H9 (cell line): ENCODE data around the gene GSTA4. TPM values are rescaled to one million over a fixed set of nuclear protein-coding genes. Genes with fewer than 3 reads are reported as not detected.

ENCODE experiments used
- DNase-seq: peaks from one replicate; pipeline ENCODE4 v3.0.0-alpha.2; 2017
- H2AFZ ChIP-seq: one replicate; pipeline ENCODE4 v1.6.1; 2013; ENCODE audit warnings: mild to moderate bottlenecking, low read length, control low read depth, moderate library complexity
- H2AK5ac ChIP-seq: 2 replicates; pipeline ENCODE4 v1.6.1; 2013; ENCODE audit warnings: low read length, control low read depth, mixed read lengths; ENCODE audit not compliant: insufficient read length
- H2BK120ac ChIP-seq: one replicate; pipeline ENCODE4 v1.6.1; 2013; ENCODE audit warnings: low read depth, mild to moderate bottlenecking, low read length, control low read depth, inconsistent platforms; ENCODE audit not compliant: poor library complexity, severe bottlenecking
- H2BK12ac ChIP-seq: 2 replicates; pipeline ENCODE4 v1.6.1; 2013; ENCODE audit warnings: low read length, control low read depth, mixed read lengths, low read depth; ENCODE audit not compliant: insufficient read length
- H2BK15ac ChIP-seq: 2 replicates; pipeline ENCODE4 v1.6.1; 2013; ENCODE audit warnings: low read depth, low read length, control low read depth
- H2BK20ac ChIP-seq: one replicate; pipeline ENCODE4 v1.6.1; 2013; ENCODE audit warnings: low read depth, mild to moderate bottlenecking, low read length, control low read depth, inconsistent platforms; ENCODE audit not compliant: poor library complexity, severe bottlenecking
- H2BK5ac ChIP-seq: 2 replicates; pipeline ENCODE4 v1.6.1; 2013; ENCODE audit warnings: low read length, control low read depth, mixed read lengths; ENCODE audit not compliant: insufficient read length
- H3K14ac ChIP-seq: 2 replicates; pipeline ENCODE4 v1.6.1; 2013; ENCODE audit warnings: low read length, control low read depth; ENCODE audit not compliant: insufficient read depth
- H3K18ac ChIP-seq: 2 replicates; pipeline ENCODE4 v1.6.1; 2013; ENCODE audit warnings: low read depth, mild to moderate bottlenecking, mixed read lengths, low read length, control low read depth; ENCODE audit not compliant: insufficient read length
- H3K23ac ChIP-seq: 2 replicates; pipeline ENCODE4 v1.6.1; 2013; ENCODE audit warnings: low read length, control low read depth, mixed read lengths, low read depth; ENCODE audit not compliant: insufficient read length
- H3K23me2 ChIP-seq: 2 replicates; pipeline ENCODE4 v1.6.1; 2013; ENCODE audit warnings: low read depth, mild to moderate bottlenecking, mixed read lengths, low read length, control low read depth; ENCODE audit not compliant: insufficient read length, poor library complexity, severe bottlenecking
- H3K27ac ChIP-seq: 2 replicates; pipeline ENCODE4 v1.5.1; 2013; ENCODE audit warnings: low read length, control low read depth, mixed read lengths, low read depth; ENCODE audit not compliant: insufficient read length
- H3K27me3 ChIP-seq: 2 replicates; pipeline ENCODE4 v1.6.1; 2013; ENCODE audit warnings: low read length, control low read depth, inconsistent platforms; ENCODE audit not compliant: insufficient read depth
- H3K4ac ChIP-seq: 2 replicates; pipeline ENCODE4 v1.6.1; 2013; ENCODE audit warnings: low read depth, mild to moderate bottlenecking, control low read depth, inconsistent platforms, low read length, moderate library complexity
- H3K4me1 ChIP-seq: 2 replicates; pipeline ENCODE4 v1.6.1; 2013; ENCODE audit warnings: low read length, control low read depth, inconsistent platforms; ENCODE audit not compliant: insufficient read depth
- H3K4me2 ChIP-seq: 2 replicates; pipeline ENCODE4 v1.6.1; 2013; ENCODE audit warnings: low read length, control low read depth, mixed read lengths; ENCODE audit not compliant: insufficient read length, insufficient read depth
- H3K56ac ChIP-seq: 2 replicates; pipeline ENCODE4 v1.6.1; 2013; ENCODE audit warnings: low read depth, mild to moderate bottlenecking, mixed read lengths, low read length, control low read depth; ENCODE audit not compliant: insufficient read length
- H3K79me1 ChIP-seq: 2 replicates; pipeline ENCODE4 v1.6.1; 2013; ENCODE audit warnings: low read depth, mild to moderate bottlenecking, moderate library complexity, low read length, control low read depth, inconsistent platforms; ENCODE audit not compliant: insufficient read depth, poor library complexity, severe bottlenecking
- H3K79me2 ChIP-seq: 2 replicates; pipeline ENCODE4 v1.6.1; 2013; ENCODE audit warnings: low read length, control low read depth, inconsistent platforms; ENCODE audit not compliant: insufficient read depth
- H3K9ac ChIP-seq: 2 replicates; pipeline ENCODE4 v1.6.1; 2013; ENCODE audit warnings: low read length, control low read depth, mixed read lengths; ENCODE audit not compliant: insufficient read length; ENCODE audit errors: extremely low read depth
- H3K9me3 ChIP-seq: one replicate; pipeline ENCODE4 v1.6.1; 2013; ENCODE audit warnings: low read depth, low read length, inconsistent platforms; ENCODE audit not compliant: control insufficient read depth
- H3T11ph ChIP-seq: one replicate; pipeline ENCODE4 v1.6.1; 2013; ENCODE audit warnings: mild to moderate bottlenecking, low read length, control low read depth, inconsistent platforms
- H4K20me1 ChIP-seq: one replicate; pipeline ENCODE4 v1.6.1; 2013; ENCODE audit not compliant: control insufficient read depth, insufficient read length, insufficient read depth
- H4K5ac ChIP-seq: 2 replicates; pipeline ENCODE4 v1.6.1; 2013; ENCODE audit warnings: low read depth, mild to moderate bottlenecking, mixed read lengths, low read length, control low read depth; ENCODE audit not compliant: insufficient read length
- H4K8ac ChIP-seq: replicated peaks from 2 replicates; pipeline ENCODE4 v1.6.1; 2013; ENCODE audit warnings: low read length, control low read depth, mixed read lengths, low read depth; ENCODE audit not compliant: insufficient read length
- H4K91ac ChIP-seq: 2 replicates; pipeline ENCODE4 v1.6.1; 2013; ENCODE audit warnings: low read depth, mild to moderate bottlenecking, moderate library complexity, mixed read lengths, low read length, control low read depth; ENCODE audit not compliant: insufficient read length
- H3K27ac Mint-ChIP-seq, 3 experiments: 2 replicates in 2 of 3; 3 replicates in 1 of 3; pipeline ENCODE4 v1.8.0; 2020 to 2021; ENCODE audit warnings: mixed read lengths in 3 of 3, mild to moderate bottlenecking in 1 of 3, moderate library complexity in 1 of 3
- H3K27me3 Mint-ChIP-seq: 2 replicates; pipeline ENCODE4 v1.8.0; 2021; ENCODE audit warnings: low read depth, mild to moderate bottlenecking, moderate library complexity, mixed read lengths
- H3K36me3 Mint-ChIP-seq, 3 experiments: 2 replicates in 2 of 3; 3 replicates in 1 of 3; pipeline ENCODE4 v1.8.0; 2020 to 2021; ENCODE audit warnings: low read depth in 3 of 3, mixed read lengths in 3 of 3; ENCODE audit not compliant: insufficient read depth in 1 of 3
- H3K4me1 Mint-ChIP-seq, 2 experiments: 2 replicates each; pipeline ENCODE4 v1.8.0; 2020; ENCODE audit warnings: mixed read lengths in 2 of 2
- H3K4me3 Mint-ChIP-seq, 2 experiments: 2 replicates in 1 of 2; 3 replicates in 1 of 2; pipeline ENCODE4 v1.8.0; 2020 to 2021; ENCODE audit warnings: mild to moderate bottlenecking in 2 of 2, mixed read lengths in 2 of 2, moderate library complexity in 1 of 2
- H3K9me3 Mint-ChIP-seq, 2 experiments: 2 replicates in 1 of 2; 3 replicates in 1 of 2; pipeline ENCODE4 v1.8.0; 2020; ENCODE audit warnings: mild to moderate bottlenecking in 2 of 2, mixed read lengths in 2 of 2, moderate library complexity in 1 of 2
- CTCF ChIP-seq: fragments of 200-600 bp; sonication (generic); conservative IDR thresholded peaks from 3 replicates; pipeline ENCODE4 v1.8.0; 2021; ENCODE audit warnings: antibody characterized with exemption, mild to moderate bottlenecking
- total RNA-seq: library from RNA; stranded (reverse); gene quantifications from 2 replicates; pipeline ENCODE4 v1.2.1, GENCODE V29; 2021

Gene GSTA4
- total RNA-seq, 1 experiment from 2014 or later = 32.1 TPM

GRCh38 chr6:53014063-53014462 lies 19.0 kb upstream of the GSTA4 start:
- Mint-ChIP-seq H3K4me1 (peaks cover 0 to 3% of the 10 kb centered on the region in 2 experiments; a peak in 1 of 4 replicates), H3K4me3 (no peak overlapping the region), H3K36me3 (peaks cover 9 to 52% (median 43%) of the 10 kb centered on the region in 3 experiments; a peak in 6 of 7 replicates), H3K9me3 (no peaks in the 10 kb centered on the region), H3K27ac (no peak overlapping the region), H3K27me3 (no peaks in the 10 kb centered on the region; the same call in 1 of the 2 replicates)
- H3K79me1 ChIP-seq = no peaks in the 10 kb centered on the region
- H4K91ac ChIP-seq = no peak overlapping the region
- H2BK120ac ChIP-seq = no peak overlapping the region
- H3K18ac ChIP-seq = no peak overlapping the region
- H2BK12ac ChIP-seq = no peak overlapping the region
- H3K56ac ChIP-seq = no peak overlapping the region
- no peaks in the 10 kb centered on the region for H3K23me2 ChIP-seq
- H4K20me1 ChIP-seq = no peaks in the 10 kb centered on the region
- H4K5ac ChIP-seq = no peak overlapping the region
- no peak for DNase-seq
- no peak overlapping the region for H3T11ph ChIP-seq
- no peak overlapping the region for H3K27ac ChIP-seq
- H3K9ac ChIP-seq = no peak overlapping the region
- no peak overlapping the region for H3K23ac ChIP-seq
- no peak overlapping the region for H3K4me2 ChIP-seq
- TF ChIP-seq CTCF = no peak
- H2BK20ac ChIP-seq = no peak overlapping the region
- no peaks in the 10 kb centered on the region for H3K9me3 ChIP-seq
- H3K4me1 ChIP-seq = no peaks in the 10 kb centered on the region
- H2BK15ac ChIP-seq = no peak overlapping the region
- H3K79me2 ChIP-seq = no peaks in the 10 kb centered on the region
- no peak overlapping the region for H2BK5ac ChIP-seq
- no peak overlapping the region for H3K4ac ChIP-seq
- H3K14ac ChIP-seq = no peak overlapping the region
- no peak overlapping the region for H4K8ac ChIP-seq
- H3K27me3 ChIP-seq = no peaks in the 10 kb centered on the region
- H2AFZ ChIP-seq = no peak overlapping the region
- no peak overlapping the region for H2AK5ac ChIP-seq
